Hepatocyte (in vitro differentiated cells): ENCODE data around the gene VENTX. TPM values are rescaled to one million over a fixed set of nuclear protein-coding genes. Genes with fewer than 3 reads are reported as not detected.

Experiments
- DNase-seq: peaks from one replicate; pipeline ENCODE4 v3.0.0-alpha.2; 2016; ENCODE audit warnings: low spot score
- H2AFZ ChIP-seq: fragments of 200-600 bp; sonication (generic); 2 replicates; pipeline ENCODE4 v1.6.0; 2016; ENCODE audit warnings: antibody characterized with exemption, mild to moderate bottlenecking
- H3K27ac ChIP-seq: fragments of 200-600 bp; sonication (generic); 2 replicates; pipeline ENCODE4 v1.5.1; 2016; ENCODE audit warnings: mild to moderate bottlenecking
- H3K27me3 ChIP-seq: fragments of 200-600 bp; sonication (generic); 2 replicates; pipeline ENCODE4 v1.6.1; 2016
- H3K36me3 ChIP-seq: fragments of 200-600 bp; sonication (generic); replicated peaks from 2 replicates; pipeline ENCODE4 v1.5.1; 2016; ENCODE audit warnings: low read depth; ENCODE audit not compliant: insufficient read depth
- H3K4me1 ChIP-seq: fragments of 200-600 bp; sonication (generic); 2 replicates; pipeline ENCODE4 v1.5.1; 2016; ENCODE audit warnings: mild to moderate bottlenecking, moderate library complexity; ENCODE audit not compliant: insufficient read depth
- H3K4me2 ChIP-seq: fragments of 200-600 bp; sonication (generic); 2 replicates; pipeline ENCODE4 v1.6.0; 2016
- H3K4me3 ChIP-seq: fragments of 200-600 bp; sonication (generic); 2 replicates; pipeline ENCODE4 v1.5.1; 2016; ENCODE audit warnings: mild to moderate bottlenecking
- H3K79me2 ChIP-seq: fragments of 200-600 bp; sonication (generic); 2 replicates; pipeline ENCODE4 v1.6.0; 2017; ENCODE audit warnings: mild to moderate bottlenecking
- H3K9me2 ChIP-seq: fragments of 200-600 bp; sonication (generic); replicated peaks from 2 replicates; pipeline ENCODE4 v1.6.0; 2017; ENCODE audit warnings: mild to moderate bottlenecking; ENCODE audit not compliant: insufficient read depth
- H3K9me3 ChIP-seq: fragments of 200-600 bp; sonication (generic); 2 replicates; pipeline ENCODE4 v1.5.1; 2016; ENCODE audit warnings: low read depth, mild to moderate bottlenecking
- H4K20me1 ChIP-seq: fragments of 200-600 bp; sonication (generic); 2 replicates; pipeline ENCODE4 v1.6.0; 2016; ENCODE audit warnings: mild to moderate bottlenecking; ENCODE audit not compliant: insufficient read depth, poor library complexity, severe bottlenecking
- EZH2 ChIP-seq: fragments of 200-600 bp; sonication (generic); IDR thresholded peaks from 2 replicates; pipeline ENCODE4 v1.6.1; 2016; ENCODE audit warnings: antibody characterized with exemption, mild to moderate bottlenecking, borderline replicate concordance
- EZH2phosphoT487 ChIP-seq: fragments of 200-600 bp; sonication (generic); IDR thresholded peaks from one replicate; pipeline ENCODE4 v1.6.1; 2018; ENCODE audit warnings: antibody characterized with exemption, mild to moderate bottlenecking, low read depth, moderate library complexity; ENCODE audit not compliant: unreplicated experiment, severe bottlenecking
- WGBS: methylation state at CpG from one replicate; pipeline ENCODE4 v1.1.6; 2016; ENCODE audit warnings: low lambda C conversion rate; ENCODE audit errors: missing lambda C conversion rate; 5-methylcytosine and 5-hydroxymethylcytosine counted together
- polyA plus RNA-seq: library from polyadenylated mRNA; unstranded; fragments of >200 nt; fragmentation: Nextera tagmentation; extraction: Ambion mirVana; gene quantifications from 2 replicates; pipeline ENCODE4 v1.2.1, GENCODE V29; 2016
- total RNA-seq: library from RNA; depleted of rRNA; stranded (reverse); fragments of >200 nt; gene quantifications from 2 replicates; pipeline ENCODE4 v1.2.3, GENCODE V29; 2014
- TF ChIP-seq, protein P1 (sequence below): fragments of 200-600 bp; sonication (generic); IDR thresholded peaks from 2 replicates; pipeline ENCODE4 v1.5.1; 2016; ENCODE audit warnings: antibody characterized with exemption, mild to moderate bottlenecking; ENCODE audit not compliant: poor library complexity

VENTX gene
- total and polyA plus RNA-seq, 2 experiments from 2014 or later, result not detected

DNA sequence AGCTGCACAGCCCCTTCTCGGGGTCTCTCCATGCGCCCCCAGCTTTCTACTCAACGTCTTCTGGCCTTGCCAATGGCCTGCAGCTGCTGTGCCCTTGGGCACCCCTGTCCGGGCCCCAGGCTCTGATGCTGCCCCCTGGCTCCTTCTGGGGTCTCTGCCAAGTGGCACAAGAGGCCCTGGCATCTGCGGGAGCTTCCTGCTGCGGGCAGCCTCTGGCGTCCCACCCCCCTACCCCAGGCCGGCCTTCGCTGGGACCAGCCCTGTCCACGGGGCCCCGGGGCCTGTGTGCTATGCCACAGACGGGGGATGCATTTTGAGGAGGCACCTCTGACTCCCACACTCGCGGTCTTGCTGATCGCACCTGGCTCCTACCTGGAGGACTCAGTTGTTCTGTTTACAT is 2.3 kb downstream of the VENTX start:
- Histone ChIP-seq H2AFZ (no peak overlapping the region), H3K27me3 (peaks cover 46% of the 10 kb centered on the region), H3K27ac (no peak overlapping the region), H3K4me1 (peaks cover 19% of the 10 kb centered on the region), H3K9me3 (no peaks in the 10 kb centered on the region), H3K9me2 (no peaks in the 10 kb centered on the region), H3K4me3 (no peak overlapping the region), H3K4me2 (no peak overlapping the region), H3K36me3 (no peaks in the 10 kb centered on the region), H3K79me2 (no peaks in the 10 kb centered on the region), H4K20me1 (no peaks in the 10 kb centered on the region)
- no peak for TF ChIP-seq EZH2
- no peak for TF ChIP-seq EZH2phosphoT487
- TF ChIP-seq, protein P1, sequence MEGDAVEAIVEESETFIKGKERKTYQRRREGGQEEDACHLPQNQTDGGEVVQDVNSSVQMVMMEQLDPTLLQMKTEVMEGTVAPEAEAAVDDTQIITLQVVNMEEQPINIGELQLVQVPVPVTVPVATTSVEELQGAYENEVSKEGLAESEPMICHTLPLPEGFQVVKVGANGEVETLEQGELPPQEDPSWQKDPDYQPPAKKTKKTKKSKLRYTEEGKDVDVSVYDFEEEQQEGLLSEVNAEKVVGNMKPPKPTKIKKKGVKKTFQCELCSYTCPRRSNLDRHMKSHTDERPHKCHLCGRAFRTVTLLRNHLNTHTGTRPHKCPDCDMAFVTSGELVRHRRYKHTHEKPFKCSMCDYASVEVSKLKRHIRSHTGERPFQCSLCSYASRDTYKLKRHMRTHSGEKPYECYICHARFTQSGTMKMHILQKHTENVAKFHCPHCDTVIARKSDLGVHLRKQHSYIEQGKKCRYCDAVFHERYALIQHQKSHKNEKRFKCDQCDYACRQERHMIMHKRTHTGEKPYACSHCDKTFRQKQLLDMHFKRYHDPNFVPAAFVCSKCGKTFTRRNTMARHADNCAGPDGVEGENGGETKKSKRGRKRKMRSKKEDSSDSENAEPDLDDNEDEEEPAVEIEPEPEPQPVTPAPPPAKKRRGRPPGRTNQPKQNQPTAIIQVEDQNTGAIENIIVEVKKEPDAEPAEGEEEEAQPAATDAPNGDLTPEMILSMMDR, result no peak
- no peak for DNase-seq
- WGBS, result 94% methylated on average over 15 of the region's 15 CpGs

DNA sequence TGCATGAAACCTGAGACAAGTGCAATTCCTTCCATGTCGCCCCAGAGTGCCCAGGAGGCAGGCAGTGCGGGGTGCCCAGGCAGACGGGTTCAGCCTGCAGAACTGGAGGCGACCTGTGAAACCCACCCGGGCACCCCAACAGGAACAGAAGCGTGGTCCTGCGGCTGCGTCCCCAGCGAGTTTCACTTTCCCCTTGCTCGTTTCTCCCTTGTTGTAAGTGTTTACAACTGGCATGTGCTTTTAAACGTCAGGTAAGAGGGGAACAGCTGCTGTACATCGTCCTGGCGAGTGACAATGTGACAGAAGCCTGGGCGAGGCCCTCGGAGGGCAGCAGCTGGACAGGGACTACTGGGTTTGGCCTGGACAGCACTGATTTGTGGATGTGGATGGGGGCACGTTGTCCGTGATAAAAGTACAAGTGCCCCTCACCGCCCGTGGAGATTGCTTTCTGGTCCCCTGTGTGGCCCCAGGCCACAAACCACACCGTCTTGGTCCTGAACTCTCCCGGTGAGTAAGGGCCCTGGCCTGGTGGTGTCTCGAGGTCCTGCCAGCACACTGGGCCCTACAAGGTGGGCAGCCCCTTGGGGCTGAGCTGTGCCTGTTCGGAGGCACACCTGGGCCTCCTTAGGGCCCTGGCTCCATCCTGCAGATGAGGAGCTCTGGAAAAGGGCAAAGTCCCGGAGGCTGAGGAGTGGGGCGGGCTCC is 4.0 kb downstream of the VENTX start:
- Histone ChIP-seq H3K9me3 (no peaks in the 10 kb centered on the region), H3K27ac (no peak overlapping the region), H3K4me3 (no peak overlapping the region), H3K4me1 (peaks cover 24% of the 10 kb centered on the region), H3K79me2 (no peaks in the 10 kb centered on the region), H2AFZ (no peak overlapping the region), H3K36me3 (no peaks in the 10 kb centered on the region), H3K9me2 (no peaks in the 10 kb centered on the region), H3K4me2 (no peak overlapping the region), H4K20me1 (no peaks in the 10 kb centered on the region), H3K27me3 (peaks cover 29% of the 10 kb centered on the region)
- TF ChIP-seq, protein P1, result no peak
- TF ChIP-seq EZH2 (no peak), EZH2phosphoT487 (no peak)
- DNase-seq, result no peak
- 84% methylated on average over 25 of the region's 25 CpGs for WGBS

DNA sequence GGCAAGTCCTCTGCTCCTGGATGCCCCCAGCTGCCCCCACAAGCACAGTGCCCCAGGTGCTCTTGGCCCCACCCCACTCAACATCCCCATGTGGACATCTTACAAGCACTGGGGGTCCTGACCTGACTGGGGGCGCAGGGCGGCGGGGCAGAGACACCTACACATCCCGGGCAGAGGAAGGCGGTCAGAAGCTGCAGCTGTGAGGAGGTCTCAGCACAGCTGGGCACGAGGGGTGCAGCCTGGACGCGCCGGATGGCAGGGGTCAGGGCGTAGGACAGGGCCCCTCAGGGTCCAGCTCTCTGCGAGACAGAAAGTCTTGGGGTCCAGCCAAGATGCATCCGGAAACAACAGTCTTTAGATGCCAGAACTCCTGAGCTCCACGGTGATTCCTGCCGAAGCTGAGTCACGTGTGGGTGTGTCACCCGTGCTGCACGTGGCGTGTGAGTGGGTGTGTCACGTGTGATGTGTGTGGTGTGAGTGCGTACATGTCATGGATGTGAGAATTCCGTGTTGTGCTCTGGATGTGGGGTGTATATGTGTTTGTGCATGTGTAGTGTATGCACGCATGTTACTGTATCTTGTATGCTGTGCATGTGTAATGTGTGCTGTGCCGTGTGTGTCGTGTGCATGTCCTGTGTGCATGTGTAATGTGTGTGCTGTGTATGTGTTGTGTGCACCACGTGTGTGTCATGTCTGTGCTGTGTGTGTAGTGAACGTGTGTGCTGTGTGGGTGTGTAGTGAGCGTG is 5.1 kb downstream of the VENTX start:
- Histone ChIP-seq H3K9me2 (no peaks in the 10 kb centered on the region), H3K36me3 (no peaks in the 10 kb centered on the region), H3K27ac (no peak overlapping the region), H2AFZ (no peak overlapping the region), H3K4me3 (no peak overlapping the region), H3K4me1 (peaks cover 12% of the 10 kb centered on the region), H3K9me3 (no peaks in the 10 kb centered on the region), H4K20me1 (no peaks in the 10 kb centered on the region), H3K4me2 (no peak overlapping the region), H3K79me2 (no peaks in the 10 kb centered on the region), H3K27me3 (peaks cover 18% of the 10 kb centered on the region)
- 88% methylated on average over 27 of the region's 27 CpGs for WGBS
- TF ChIP-seq EZH2, result no peak
- TF ChIP-seq EZH2phosphoT487, result no peak
- TF ChIP-seq, protein P1, result no peak
- no peak for DNase-seq
